ENCODE results near the gene NKPD1. TPM values are rescaled to one million over a fixed set of nuclear protein-coding genes. Genes with fewer than 3 reads are reported as not detected.

The NKPD1 gene
- polyA plus RNA-seq, 1 of the 3 experiments (the other 2 are of a cell fraction): 0.12 TPM

GRCh38 chr19:45169602-45170001 lies 8.8 kb upstream of the NKPD1 start:
- H4K20me1 ChIP-seq (ENCODE audit: insufficient read depth): no peaks in the 10 kb centered on the region
- TF ChIP-seq IRF3 (IDR thresholded peaks at IDR 0.05; ENCODE audit: low read depth, low read length) (no peak), ZBTB33 (IDR thresholded peaks at IDR 0.05; ENCODE audit: borderline replicate concordance, low read depth) (no peak), PBX3 (IDR thresholded peaks at IDR 0.05) (no peak), CHD2 (IDR thresholded peaks at IDR 0.05; ENCODE audit: low read length, partially characterized antibody) (no peak), REST (IDR thresholded peaks at IDR 0.05; ENCODE audit: low read depth, low read length) (no peak), JUND (IDR thresholded peaks at IDR 0.05) (no peak), NFIC (IDR thresholded peaks at IDR 0.05; ENCODE audit: borderline replicate concordance) (no peak), RAD21 (IDR thresholded peaks at IDR 0.05; ENCODE audit: low read length) (no peak), MXI1 (IDR thresholded peaks at IDR 0.05; ENCODE audit: low read depth, low read length) (no peak), GATA2 (CRISPR knock-in tag; IDR thresholded peaks at IDR 0.05) (no peak), RFX5 (IDR thresholded peaks at IDR 0.05; ENCODE audit: low read length) (no peak)
- CTCF ChIA-PET: interaction anchor here (1.1 kb wide), 1 partner anchor 169 kb away, joined by 3 read pairs; no protein-coding TSS in a partner anchor
- H3K27me3 ChIP-seq (ENCODE audit: insufficient read depth): no peaks in the 10 kb centered on the region
- POLR2A ChIA-PET: no interaction called here
- H3K4me1 ChIP-seq (ENCODE audit: control insufficient read depth in 1 of 2, insufficient read depth in 2 of 2, low read depth in 1 of 2, low read length in 1 of 2): no peaks in the 10 kb centered on the region
- DNase-seq: no peak
- H3F3A ChIP-seq (replicated peaks; ENCODE audit: insufficient read depth): no peaks in the 10 kb centered on the region
- H3K4me3 ChIP-seq (ENCODE audit: low read depth in 2 of 2, low read length in 1 of 2): no peak overlapping the region
- no peaks in the 10 kb centered on the region for H3K36me3 ChIP-seq (replicated peaks in 1 of 2; ENCODE audit: control insufficient read depth in 1 of 2, insufficient read depth in 2 of 2, low read length in 1 of 2)
- no peak overlapping the region for H3K4me2 ChIP-seq
- H3K9ac ChIP-seq: no peak overlapping the region
- no peaks in the 10 kb centered on the region for H3K79me2 ChIP-seq (ENCODE audit: insufficient read depth)
- H3K9me2 ChIP-seq: no peaks in the 10 kb centered on the region
- H2AFZ ChIP-seq (ENCODE audit: low read depth): no peak overlapping the region
- 90% methylated on average over 5 of the region's 10 CpGs for WGBS (ENCODE audit: low lambda C conversion rate)
- no peaks in the 10 kb centered on the region for H3K9me3 ChIP-seq
- H3K27ac ChIP-seq (ENCODE audit: low read depth in 2 of 2, low read length in 1 of 2): no peak overlapping the region
